GM19372 (cell line): ENCODE measurements around the gene TSC2.
"Not testable (repeated sequence)": the region's sequence is repeated elsewhere in the genome, so short reads cannot be mapped to it uniquely, and the experiment has no call there.

ENCODE experiments used
- ATAC-seq: cut with Tn5 transposase; IDR thresholded peaks from one replicate; pipeline ENCODE4 v1.9.1; 2021; ENCODE audit warnings: mild to moderate bottlenecking, low read depth, moderate library complexity; ENCODE audit not compliant: unreplicated experiment

The TSC2 gene

GRCh38 chr16:2028620-2029220, 19.1 kb upstream of the TSC2 start:
- no peak for ATAC-seq

- no peak for ATAC-seq
Measured at GRCh38 chr16:2029350-2029749, 18.4 kb upstream of the TSC2 start.

- ATAC-seq = no peak
Measured at GRCh38 chr16:2030036-2030435, 17.7 kb upstream of the TSC2 start.

- ATAC-seq = no peak
Measured at GRCh38 chr16:2031081-2031577, 16.7 kb upstream of the TSC2 start.

- no peak for ATAC-seq
Measured at GRCh38 chr16:2032285-2033056, 15.3 kb upstream of the TSC2 start.

- ATAC-seq = no peak
Measured at GRCh38 chr16:2033057-2033908, 14.5 kb upstream of the TSC2 start.

- ATAC-seq = not testable (repeated sequence)
Measured at GRCh38 chr16:2033909-2034695, 13.7 kb upstream of the TSC2 start.

GRCh38 chr16:2034696-2035430, 12.9 kb upstream of the TSC2 start:
- ATAC-seq = no peak

GRCh38 chr16:2035431-2036199, 12.2 kb upstream of the TSC2 start:
- no peak for ATAC-seq

- ATAC-seq = no peak
Measured at GRCh38 chr16:2036200-2036966, 11.4 kb upstream of the TSC2 start.

- no peak for ATAC-seq
Measured at GRCh38 chr16:2037115-2037514, 10.7 kb upstream of the TSC2 start.

GRCh38 chr16:2037647-2038381, 10.0 kb upstream of the TSC2 start:
- ATAC-seq = no peak

- ATAC-seq = no peak
Measured at GRCh38 chr16:2038382-2039231, 9.2 kb upstream of the TSC2 start.

GRCh38 chr16:2039274-2040031, 8.3 kb upstream of the TSC2 start:
- ATAC-seq = no peak

- no peak for ATAC-seq
Measured at GRCh38 chr16:2040041-2040786, 7.6 kb upstream of the TSC2 start.
